SU-DHL-6 (cell line): ENCODE measurements around the gene FBXO46.

Experiments used
- EZH2phosphoT487 ChIP-seq: fragments of 200-600 bp; sonication (generic), shearing (Covaris generic); conservative IDR thresholded peaks from 2 replicates; pipeline ENCODE4 v1.6.1; 2018; ENCODE audit warnings: mild to moderate bottlenecking, antibody characterized with exemption, low read length, moderate library complexity, mixed read lengths
- TF ChIP-seq, protein P1 (sequence below): fragments of 200-600 bp; sonication (generic); IDR thresholded peaks from one replicate; pipeline ENCODE4 v1.5.1; 2017; ENCODE audit warnings: antibody characterized with exemption, mild to moderate bottlenecking, low read length, moderate library complexity; ENCODE audit not compliant: insufficient read depth, poor library complexity, severe bottlenecking

- TF ChIP-seq, protein P1, sequence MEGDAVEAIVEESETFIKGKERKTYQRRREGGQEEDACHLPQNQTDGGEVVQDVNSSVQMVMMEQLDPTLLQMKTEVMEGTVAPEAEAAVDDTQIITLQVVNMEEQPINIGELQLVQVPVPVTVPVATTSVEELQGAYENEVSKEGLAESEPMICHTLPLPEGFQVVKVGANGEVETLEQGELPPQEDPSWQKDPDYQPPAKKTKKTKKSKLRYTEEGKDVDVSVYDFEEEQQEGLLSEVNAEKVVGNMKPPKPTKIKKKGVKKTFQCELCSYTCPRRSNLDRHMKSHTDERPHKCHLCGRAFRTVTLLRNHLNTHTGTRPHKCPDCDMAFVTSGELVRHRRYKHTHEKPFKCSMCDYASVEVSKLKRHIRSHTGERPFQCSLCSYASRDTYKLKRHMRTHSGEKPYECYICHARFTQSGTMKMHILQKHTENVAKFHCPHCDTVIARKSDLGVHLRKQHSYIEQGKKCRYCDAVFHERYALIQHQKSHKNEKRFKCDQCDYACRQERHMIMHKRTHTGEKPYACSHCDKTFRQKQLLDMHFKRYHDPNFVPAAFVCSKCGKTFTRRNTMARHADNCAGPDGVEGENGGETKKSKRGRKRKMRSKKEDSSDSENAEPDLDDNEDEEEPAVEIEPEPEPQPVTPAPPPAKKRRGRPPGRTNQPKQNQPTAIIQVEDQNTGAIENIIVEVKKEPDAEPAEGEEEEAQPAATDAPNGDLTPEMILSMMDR, result no peak
- TF ChIP-seq EZH2phosphoT487, result no peak
Observed at GRCh38 chr19:45733160-45733810, 2.6 kb upstream of the FBXO46 start, which contains the start of gene MEIOSIN.
